Neural cell (in vitro differentiated cells): ENCODE data around the gene COG6. TPM values are rescaled to one million over a fixed set of nuclear protein-coding genes. Genes with fewer than 3 reads are reported as not detected.

Experiments used
- H2AFZ ChIP-seq: fragments of 200-600, 300-800 bp; sonication (generic), shearing (Covaris generic); 2 replicates; pipeline ENCODE4 v1.6.0; 2014; ENCODE audit warnings: low read depth, mild to moderate bottlenecking, antibody characterized with exemption, low read length, moderate library complexity
- H3F3A ChIP-seq: fragments of 200-600 bp; shearing (Covaris generic); 2 replicates; pipeline ENCODE4 v1.6.1; 2016; ENCODE audit warnings: mild to moderate bottlenecking, moderate library complexity, mixed read lengths, antibody characterized with exemption, low read length; ENCODE audit not compliant: insufficient read depth, poor library complexity, severe bottlenecking
- H3K27ac ChIP-seq: fragments of 200-600, 300-800 bp; sonication (generic), shearing (Covaris generic); 2 replicates; pipeline ENCODE4 v1.5.1; 2014; ENCODE audit warnings: mild to moderate bottlenecking, low read length, moderate library complexity
- H3K27me3 ChIP-seq: fragments of 300-800, 200-600 bp; sonication (generic), shearing (Covaris generic); 2 replicates; pipeline ENCODE4 v1.6.0; 2014; ENCODE audit warnings: mild to moderate bottlenecking, low read depth, low read length, moderate library complexity; ENCODE audit not compliant: insufficient read depth
- H3K36me3 ChIP-seq: fragments of 300-800, 200-600 bp; sonication (generic), shearing (Covaris generic); 2 replicates; pipeline ENCODE4 v1.5.1; 2014; ENCODE audit warnings: mild to moderate bottlenecking, antibody characterized with exemption, low read length, moderate library complexity; ENCODE audit not compliant: insufficient read depth
- H3K4me2 ChIP-seq: fragments of 300-800, 200-600 bp; sonication (generic), shearing (Covaris generic); 2 replicates; pipeline ENCODE4 v1.6.0; 2014; ENCODE audit warnings: mild to moderate bottlenecking, low read length
- H3K4me3 ChIP-seq: fragments of 300-800, 200-600 bp; sonication (generic), shearing (Covaris generic); 2 replicates; pipeline ENCODE4 v1.5.1; 2014; ENCODE audit warnings: mild to moderate bottlenecking, low read length, moderate library complexity
- H3K79me2 ChIP-seq: fragments of 200-600 bp; shearing (Covaris generic); replicated peaks from 2 replicates; pipeline ENCODE4 v1.6.0; 2014; ENCODE audit warnings: mild to moderate bottlenecking, low read length, moderate library complexity; ENCODE audit not compliant: insufficient read depth
- H3K9ac ChIP-seq: fragments of 300-800, 200-600 bp; sonication (generic), shearing (Covaris generic); 2 replicates; pipeline ENCODE4 v1.6.1; 2016; ENCODE audit warnings: mild to moderate bottlenecking, low read length, mixed read lengths
- H3K9me2 ChIP-seq: fragments of 200-600 bp; shearing (Covaris generic); 2 replicates; pipeline ENCODE4 v1.6.1; 2016; ENCODE audit warnings: mild to moderate bottlenecking, low read length, mixed read lengths; ENCODE audit not compliant: insufficient read depth
- H3K9me3 ChIP-seq: fragments of 200-600, 300-800 bp; sonication (generic), shearing (Covaris generic); 2 replicates; pipeline ENCODE4 v1.6.1; 2016; ENCODE audit warnings: mild to moderate bottlenecking, mixed run types, low read length, moderate library complexity, mixed read lengths
- H4K20me1 ChIP-seq: fragments of 200-600 bp; shearing (Covaris generic); 2 replicates; pipeline ENCODE4 v1.6.1; 2016; ENCODE audit warnings: mild to moderate bottlenecking, mixed run types; ENCODE audit not compliant: insufficient read depth
- CTCF ChIP-seq: fragments of 450-650 bp; IDR thresholded peaks from 2 replicates; pipeline ENCODE4 v1.5.1; 2014; ENCODE audit warnings: antibody characterized with exemption, mild to moderate bottlenecking, moderate library complexity; ENCODE audit not compliant: poor library complexity, severe bottlenecking
- EP300 ChIP-seq: fragments of 450-650 bp; conservative IDR thresholded peaks from 2 replicates; pipeline ENCODE4 v1.6.1; 2014; ENCODE audit warnings: antibody characterized with exemption, mild to moderate bottlenecking, moderate library complexity; ENCODE audit not compliant: poor library complexity, severe bottlenecking
- EZH2 ChIP-seq: fragments of 200-600, 300-800 bp; shearing (Covaris generic), sonication (generic); IDR thresholded peaks from 2 replicates; pipeline ENCODE4 v1.6.1; 2014; ENCODE audit warnings: antibody characterized with exemption, low read length, borderline replicate concordance, mild to moderate bottlenecking; ENCODE audit not compliant: insufficient read depth, poor library complexity, severe bottlenecking
- MXI1 ChIP-seq: fragments of 450-650 bp; conservative IDR thresholded peaks from 2 replicates; pipeline ENCODE4 v1.6.1; 2014; ENCODE audit warnings: antibody characterized with exemption, mild to moderate bottlenecking; ENCODE audit not compliant: poor library complexity, severe bottlenecking
- POLR2AphosphoS5 ChIP-seq: IDR thresholded peaks from 2 replicates; pipeline ENCODE4 v1.6.1; 2012
- RAD21 ChIP-seq: fragments of 450-650 bp; conservative IDR thresholded peaks from 2 replicates; pipeline ENCODE4 v1.6.1; 2014; ENCODE audit warnings: antibody characterized with exemption, mild to moderate bottlenecking, moderate library complexity
- SMC3 ChIP-seq: fragments of 450-650 bp; conservative IDR thresholded peaks from 2 replicates; pipeline ENCODE4 v1.6.1; 2014; ENCODE audit warnings: antibody characterized with exemption, mild to moderate bottlenecking, moderate library complexity; ENCODE audit not compliant: poor library complexity
- TAF1 ChIP-seq: IDR thresholded peaks from 2 replicates; pipeline ENCODE4 v1.6.1; 2012; ENCODE audit warnings: low read depth
- polyA plus RNA-seq: library from polyadenylated mRNA; depleted of rRNA; stranded (reverse); fragments of >200 nt; gene quantifications from 2 replicates; pipeline ENCODE4 v1.2.3, GENCODE V29; 2014
- TF ChIP-seq, protein P1 (sequence below): IDR thresholded peaks from 2 replicates; pipeline ENCODE4 v1.6.1; 2012; ENCODE audit warnings: borderline replicate concordance

COG6 gene
- polyA plus RNA-seq, 1 donor from 2014 or later: 23.1 TPM

DNA sequence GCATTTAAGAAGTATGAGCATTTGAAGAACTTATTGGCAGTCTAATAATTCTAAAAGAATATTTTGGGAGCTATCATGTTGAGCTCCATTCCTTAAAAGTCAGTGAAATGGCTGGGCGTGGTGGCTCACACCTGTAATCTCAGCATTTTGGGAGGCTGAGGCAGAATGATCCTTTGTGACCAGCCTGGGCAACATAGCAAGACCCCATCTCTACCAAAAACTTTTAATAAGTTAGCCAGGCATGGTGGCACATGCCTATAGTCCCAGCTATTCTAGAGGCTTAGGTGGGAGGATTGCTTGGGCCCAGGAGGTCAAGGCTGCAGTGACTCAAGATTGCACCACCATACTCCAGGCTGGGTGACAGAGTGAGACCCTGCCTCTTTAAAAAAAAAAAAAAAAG, 8.0 kb downstream of the COG6 start:
- Histone ChIP-seq H2AFZ (no peak overlapping the region), H3K4me3 (no peak overlapping the region), H4K20me1 (no peaks in the 10 kb centered on the region), H3K27me3 (no peaks in the 10 kb centered on the region), H3K9me2 (no peaks in the 10 kb centered on the region), H3K79me2 (no peaks in the 10 kb centered on the region), H3K4me2 (no peak overlapping the region), H3K27ac (no peak overlapping the region), H3K9me3 (no peaks in the 10 kb centered on the region), H3K9ac (no peak overlapping the region), H3F3A (no peaks in the 10 kb centered on the region), H3K36me3 (no peaks in the 10 kb centered on the region)
- TF ChIP-seq SMC3 (no peak), TAF1 (no peak), EZH2 (no peak), MXI1 (no peak), EP300 (no peak), RAD21 (no peak), POLR2AphosphoS5 (no peak), CTCF (no peak)
- TF ChIP-seq, protein P1, sequence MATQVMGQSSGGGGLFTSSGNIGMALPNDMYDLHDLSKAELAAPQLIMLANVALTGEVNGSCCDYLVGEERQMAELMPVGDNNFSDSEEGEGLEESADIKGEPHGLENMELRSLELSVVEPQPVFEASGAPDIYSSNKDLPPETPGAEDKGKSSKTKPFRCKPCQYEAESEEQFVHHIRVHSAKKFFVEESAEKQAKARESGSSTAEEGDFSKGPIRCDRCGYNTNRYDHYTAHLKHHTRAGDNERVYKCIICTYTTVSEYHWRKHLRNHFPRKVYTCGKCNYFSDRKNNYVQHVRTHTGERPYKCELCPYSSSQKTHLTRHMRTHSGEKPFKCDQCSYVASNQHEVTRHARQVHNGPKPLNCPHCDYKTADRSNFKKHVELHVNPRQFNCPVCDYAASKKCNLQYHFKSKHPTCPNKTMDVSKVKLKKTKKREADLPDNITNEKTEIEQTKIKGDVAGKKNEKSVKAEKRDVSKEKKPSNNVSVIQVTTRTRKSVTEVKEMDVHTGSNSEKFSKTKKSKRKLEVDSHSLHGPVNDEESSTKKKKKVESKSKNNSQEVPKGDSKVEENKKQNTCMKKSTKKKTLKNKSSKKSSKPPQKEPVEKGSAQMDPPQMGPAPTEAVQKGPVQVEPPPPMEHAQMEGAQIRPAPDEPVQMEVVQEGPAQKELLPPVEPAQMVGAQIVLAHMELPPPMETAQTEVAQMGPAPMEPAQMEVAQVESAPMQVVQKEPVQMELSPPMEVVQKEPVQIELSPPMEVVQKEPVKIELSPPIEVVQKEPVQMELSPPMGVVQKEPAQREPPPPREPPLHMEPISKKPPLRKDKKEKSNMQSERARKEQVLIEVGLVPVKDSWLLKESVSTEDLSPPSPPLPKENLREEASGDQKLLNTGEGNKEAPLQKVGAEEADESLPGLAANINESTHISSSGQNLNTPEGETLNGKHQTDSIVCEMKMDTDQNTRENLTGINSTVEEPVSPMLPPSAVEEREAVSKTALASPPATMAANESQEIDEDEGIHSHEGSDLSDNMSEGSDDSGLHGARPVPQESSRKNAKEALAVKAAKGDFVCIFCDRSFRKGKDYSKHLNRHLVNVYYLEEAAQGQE: no peak

- TF ChIP-seq RAD21: no peak
- TF ChIP-seq EZH2: no peak
- TF ChIP-seq POLR2AphosphoS5: no peak
- Histone ChIP-seq H3K27ac (no peak overlapping the region), H3K9me3 (no peaks in the 10 kb centered on the region), H3K9ac (no peak overlapping the region), H3K9me2 (no peaks in the 10 kb centered on the region), H3K36me3 (no peaks in the 10 kb centered on the region), H3K4me3 (no peak overlapping the region), H2AFZ (no peak overlapping the region), H3K79me2 (no peaks in the 10 kb centered on the region), H3K4me2 (no peak overlapping the region), H3F3A (no peaks in the 10 kb centered on the region), H4K20me1 (no peaks in the 10 kb centered on the region), H3K27me3 (no peaks in the 10 kb centered on the region)
Measured at GRCh38 chr13:39663958-39664357, 8.5 kb downstream of the COG6 start.

GRCh38 chr13:39665763-39666162, 10.3 kb downstream of the COG6 start:
- no peaks in the 10 kb centered on the region for H3K36me3 ChIP-seq
- H3K79me2 ChIP-seq: no peaks in the 10 kb centered on the region
- no peak overlapping the region for H3K9ac ChIP-seq
- H3K4me3 ChIP-seq: no peak overlapping the region
- H3K27ac ChIP-seq: no peak overlapping the region
- TF ChIP-seq SMC3 (no peak), RAD21 (no peak), POLR2AphosphoS5 (no peak), MXI1 (no peak), EP300 (no peak), EZH2 (no peak), CTCF (no peak), TAF1 (no peak)
- TF ChIP-seq, protein P1: no peak
- no peaks in the 10 kb centered on the region for H3K9me2 ChIP-seq
- no peaks in the 10 kb centered on the region for H4K20me1 ChIP-seq
- H2AFZ ChIP-seq: no peak overlapping the region
- H3K9me3 ChIP-seq: no peaks in the 10 kb centered on the region
- H3F3A ChIP-seq: no peaks in the 10 kb centered on the region
- H3K4me2 ChIP-seq: no peak overlapping the region
- no peaks in the 10 kb centered on the region for H3K27me3 ChIP-seq
